ENCODE data around the gene ZNF680. TPM values are rescaled to one million over a fixed set of nuclear protein-coding genes. Genes with fewer than 3 reads are reported as not detected.

Gene ZNF680
- total RNA-seq, 4 donors from 2014 or later, result 5.5 to 10.3 (median 7.4) TPM

- Histone ChIP-seq H3K27ac (no peak overlapping the region), H3K4me3 (no peak overlapping the region), H3K9me3 (peaks cover 0 to 98% (median 73%) of the 10 kb centered on the region in 3 donors), H3K4me1 (peaks cover 0 to 9% (median 0%) of the 10 kb centered on the region in 3 donors), H3K36me3 (peaks cover 0 to 52% (median 0%) of the 10 kb centered on the region in 3 donors), H3K27me3 (no peaks in the 10 kb centered on the region)
- WGBS, 2 donors, result 69 to 100% methylated on average over 1 of the region's 1 CpG
- TF ChIP-seq POLR2A (IDR thresholded peaks at IDR 0.05), result no peak
- TF ChIP-seq, protein P1, sequence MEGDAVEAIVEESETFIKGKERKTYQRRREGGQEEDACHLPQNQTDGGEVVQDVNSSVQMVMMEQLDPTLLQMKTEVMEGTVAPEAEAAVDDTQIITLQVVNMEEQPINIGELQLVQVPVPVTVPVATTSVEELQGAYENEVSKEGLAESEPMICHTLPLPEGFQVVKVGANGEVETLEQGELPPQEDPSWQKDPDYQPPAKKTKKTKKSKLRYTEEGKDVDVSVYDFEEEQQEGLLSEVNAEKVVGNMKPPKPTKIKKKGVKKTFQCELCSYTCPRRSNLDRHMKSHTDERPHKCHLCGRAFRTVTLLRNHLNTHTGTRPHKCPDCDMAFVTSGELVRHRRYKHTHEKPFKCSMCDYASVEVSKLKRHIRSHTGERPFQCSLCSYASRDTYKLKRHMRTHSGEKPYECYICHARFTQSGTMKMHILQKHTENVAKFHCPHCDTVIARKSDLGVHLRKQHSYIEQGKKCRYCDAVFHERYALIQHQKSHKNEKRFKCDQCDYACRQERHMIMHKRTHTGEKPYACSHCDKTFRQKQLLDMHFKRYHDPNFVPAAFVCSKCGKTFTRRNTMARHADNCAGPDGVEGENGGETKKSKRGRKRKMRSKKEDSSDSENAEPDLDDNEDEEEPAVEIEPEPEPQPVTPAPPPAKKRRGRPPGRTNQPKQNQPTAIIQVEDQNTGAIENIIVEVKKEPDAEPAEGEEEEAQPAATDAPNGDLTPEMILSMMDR (IDR thresholded peaks at IDR 0.05), result no peak
- intact Hi-C loops (cut with DNase I), result no loop called here
- DNase-seq, result no peak
Measured at GRCh38 chr7:64515781-64516180, 47.1 kb downstream of the ZNF680 start.

DNA sequence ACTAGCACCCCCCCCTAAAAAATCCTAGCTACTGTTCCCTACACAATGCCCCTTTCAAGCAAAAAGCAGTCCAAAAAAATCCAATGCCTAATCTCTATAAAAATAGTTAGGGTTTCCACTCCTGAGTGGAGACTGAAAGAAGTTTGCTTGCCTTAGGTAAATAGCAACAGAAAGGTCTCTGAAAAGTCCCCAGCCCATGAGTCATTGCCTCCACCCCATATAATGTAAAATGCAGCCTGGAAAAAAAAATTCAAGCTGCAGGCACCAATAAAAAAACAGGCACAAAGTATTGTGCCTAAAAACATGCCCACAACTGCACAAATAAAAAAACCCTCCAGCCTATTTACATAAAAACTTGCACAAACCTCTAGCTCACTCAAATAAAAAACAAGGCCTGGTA, 47.5 kb downstream of the ZNF680 start:
- intact Hi-C loops (cut with DNase I), result no loop called here
- H3K27ac ChIP-seq, result no peak overlapping the region
- no peaks in the 10 kb centered on the region for H3K27me3 ChIP-seq
- H3K36me3 ChIP-seq, result peaks cover 0 to 48% (median 0%) of the 10 kb centered on the region in 3 donors
- DNase-seq, result no peak
- H3K4me1 ChIP-seq, result peaks cover 0 to 9% (median 0%) of the 10 kb centered on the region in 3 donors
- TF ChIP-seq, protein P1 (IDR thresholded peaks at IDR 0.05), result no peak
- no peak for TF ChIP-seq POLR2A (IDR thresholded peaks at IDR 0.05)
- H3K9me3 ChIP-seq, result peaks cover 0 to 96% (median 70%) of the 10 kb centered on the region in 3 donors
- H3K4me3 ChIP-seq, result no peak overlapping the region

- DNase-seq, result no peak
- Histone ChIP-seq H3K4me3 (no peak overlapping the region), H3K9me3 (peaks cover 0 to 80% (median 64%) of the 10 kb centered on the region in 3 donors), H3K36me3 (peaks cover 0 to 53% (median 0%) of the 10 kb centered on the region in 3 donors), H3K27ac (no peak overlapping the region), H3K27me3 (no peaks in the 10 kb centered on the region), H3K4me1 (no peaks in the 10 kb centered on the region)
- WGBS, 2 donors, result 88 to 100% methylated on average over 1 to 2 of the region's 2 CpGs
- TF ChIP-seq, protein P1 (IDR thresholded peaks at IDR 0.05), result no peak
- no peak for TF ChIP-seq POLR2A (IDR thresholded peaks at IDR 0.05)
- intact Hi-C loops (cut with DNase I), result no loop called here
Measured at GRCh38 chr7:64509583-64509982, 53.3 kb downstream of the ZNF680 start.

DNA sequence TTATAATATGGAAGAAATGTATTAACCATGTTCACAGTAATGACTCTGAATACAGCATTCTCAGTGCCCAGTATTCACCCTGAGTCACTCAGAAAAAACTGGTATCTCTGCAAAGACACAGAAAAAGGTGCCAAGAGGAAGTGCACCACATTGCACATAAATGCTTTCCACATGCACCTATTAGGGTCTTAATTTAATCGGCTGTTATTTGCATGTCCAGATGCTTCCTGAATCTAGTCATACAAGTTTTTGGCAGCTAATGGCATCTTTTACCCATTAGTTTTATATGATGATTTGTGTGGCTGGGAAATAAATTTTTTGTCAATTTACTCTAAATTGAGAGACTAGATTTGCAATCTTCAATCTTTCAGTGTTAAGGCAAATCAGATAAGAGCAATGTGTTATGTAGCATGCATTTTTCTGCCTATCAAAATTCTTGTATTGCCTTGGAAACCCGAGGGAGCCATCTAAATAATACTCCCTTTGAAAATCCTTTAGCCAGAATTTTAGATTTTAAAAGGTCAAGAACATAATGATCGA, 58.2 kb downstream of the ZNF680 start:
- Histone ChIP-seq H3K4me1 (no peaks in the 10 kb centered on the region), H3K27ac (no peak overlapping the region), H3K36me3 (peaks cover 0 to 15% (median 0%) of the 10 kb centered on the region in 3 donors), H3K9me3 (peaks cover 0 to 82% (median 40%) of the 10 kb centered on the region in 3 donors), H3K27me3 (no peaks in the 10 kb centered on the region), H3K4me3 (no peak overlapping the region)
- TF ChIP-seq POLR2A (IDR thresholded peaks at IDR 0.05), result no peak
- TF ChIP-seq, protein P1 (IDR thresholded peaks at IDR 0.05), result no peak
- intact Hi-C loops (cut with DNase I), result no loop called here
- 80 to 87% methylated on average over 3 of the region's 3 CpGs for WGBS, 2 donors
- no peak for DNase-seq

- DNase-seq, result no peak
- TF ChIP-seq, protein P1 (IDR thresholded peaks at IDR 0.05), result no peak
- no peak for TF ChIP-seq POLR2A (IDR thresholded peaks at IDR 0.05)
- Histone ChIP-seq H3K27ac (no peak overlapping the region), H3K4me3 (no peak overlapping the region), H3K36me3 (no peaks in the 10 kb centered on the region), H3K27me3 (no peaks in the 10 kb centered on the region), H3K9me3 (peaks cover 0 to 72% (median 3%) of the 10 kb centered on the region in 3 donors), H3K4me1 (no peaks in the 10 kb centered on the region)
- intact Hi-C loops (cut with DNase I), result no loop called here
- WGBS, 2 donors, result 55 to 64% methylated on average over 1 of the region's 1 CpG
Measured at GRCh38 chr7:64498270-64498669, 64.6 kb downstream of the ZNF680 start.
